Mononuclear cell (primary cell): ENCODE measurements around the gene ZNF618. TPM values are rescaled to one million over a fixed set of nuclear protein-coding genes. Genes with fewer than 3 reads are reported as not detected.

Experiments used
- H3K27me3 ChIP-seq: 2 replicates; pipeline ENCODE4 v1.6.0; 2011; ENCODE audit warnings: low read length, control low read depth; ENCODE audit not compliant: insufficient read depth
- H3K4me1 ChIP-seq: 2 replicates; pipeline ENCODE4 v1.5.1; 2011; ENCODE audit warnings: mild to moderate bottlenecking, low read length, control low read depth; ENCODE audit not compliant: insufficient read depth
- H3K4me3 ChIP-seq: 2 replicates; pipeline ENCODE4 v1.5.1; 2011; ENCODE audit warnings: mild to moderate bottlenecking, low read length, moderate library complexity
- H3K9me3 ChIP-seq: 2 replicates; pipeline ENCODE4 v1.5.1; 2011; ENCODE audit warnings: low read depth, mild to moderate bottlenecking, control low read depth, low read length
- total RNA-seq: library from RNA; depleted of rRNA; stranded (reverse); fragments of >200 nt; gene quantifications from one replicate; pipeline ENCODE4 v1.2.3, GENCODE V29; 2012

Gene ZNF618
- total RNA-seq, 1 donor: 0.94 TPM

GRCh38 chr9:114053246-114054005 lies 177.3 kb downstream of the ZNF618 start:
- Histone ChIP-seq H3K4me1 (no peaks in the 10 kb centered on the region), H3K4me3 (no peak overlapping the region), H3K27me3 (no peaks in the 10 kb centered on the region)

GRCh38 chr9:114054191-114054690 lies 178.1 kb downstream of the ZNF618 start:
- Histone ChIP-seq H3K4me3 (no peak overlapping the region), H3K9me3 (no peaks in the 10 kb centered on the region), H3K4me1 (no peaks in the 10 kb centered on the region), H3K27me3 (no peaks in the 10 kb centered on the region)

More at GRCh38 chr9:114053246-114054005, 177.3 kb downstream of the ZNF618 start:
- H3K9me3 ChIP-seq: no peaks in the 10 kb centered on the region

GRCh38 chr9:114055061-114055460 lies 179.0 kb downstream of the ZNF618 start:
- Histone ChIP-seq H3K4me3 (no peak overlapping the region), H3K27me3 (no peaks in the 10 kb centered on the region), H3K4me1 (no peaks in the 10 kb centered on the region), H3K9me3 (no peaks in the 10 kb centered on the region)

- H3K27me3 ChIP-seq: no peaks in the 10 kb centered on the region
- H3K4me1 ChIP-seq: no peaks in the 10 kb centered on the region
- no peak overlapping the region for H3K4me3 ChIP-seq
- H3K9me3 ChIP-seq: no peaks in the 10 kb centered on the region
Measured at GRCh38 chr9:114055894-114056293, 179.8 kb downstream of the ZNF618 start.

GRCh38 chr9:114056527-114056926 lies 180.4 kb downstream of the ZNF618 start:
- H3K4me3 ChIP-seq: no peak overlapping the region
- no peaks in the 10 kb centered on the region for H3K27me3 ChIP-seq
- H3K9me3 ChIP-seq: no peaks in the 10 kb centered on the region
- H3K4me1 ChIP-seq: no peaks in the 10 kb centered on the region

- Histone ChIP-seq H3K4me3 (no peak overlapping the region), H3K4me1 (no peaks in the 10 kb centered on the region), H3K9me3 (no peaks in the 10 kb centered on the region), H3K27me3 (no peaks in the 10 kb centered on the region)
Measured at GRCh38 chr9:114057161-114057885, 181.2 kb downstream of the ZNF618 start.

GRCh38 chr9:114058688-114059046 lies 182.6 kb downstream of the ZNF618 start:
- H3K27me3 ChIP-seq: no peaks in the 10 kb centered on the region
- no peak overlapping the region for H3K4me3 ChIP-seq
- H3K4me1 ChIP-seq: no peaks in the 10 kb centered on the region
- H3K9me3 ChIP-seq: no peaks in the 10 kb centered on the region

- Histone ChIP-seq H3K4me1 (no peaks in the 10 kb centered on the region), H3K9me3 (no peaks in the 10 kb centered on the region), H3K4me3 (no peak overlapping the region), H3K27me3 (no peaks in the 10 kb centered on the region)
Measured at GRCh38 chr9:114059047-114059803, 183.1 kb downstream of the ZNF618 start.

- Histone ChIP-seq H3K9me3 (no peaks in the 10 kb centered on the region), H3K4me1 (no peaks in the 10 kb centered on the region), H3K4me3 (no peak overlapping the region), H3K27me3 (no peaks in the 10 kb centered on the region)
Measured at GRCh38 chr9:114060070-114060469, 184.0 kb downstream of the ZNF618 start.

- no peaks in the 10 kb centered on the region for H3K4me1 ChIP-seq
- H3K9me3 ChIP-seq: no peaks in the 10 kb centered on the region
- H3K27me3 ChIP-seq: no peaks in the 10 kb centered on the region
- H3K4me3 ChIP-seq: no peak overlapping the region
Measured at GRCh38 chr9:114060711-114061110, 184.6 kb downstream of the ZNF618 start.

GRCh38 chr9:114061292-114061691 lies 185.2 kb downstream of the ZNF618 start:
- H3K9me3 ChIP-seq: no peaks in the 10 kb centered on the region
- H3K4me1 ChIP-seq: no peaks in the 10 kb centered on the region
- H3K27me3 ChIP-seq: no peaks in the 10 kb centered on the region
- H3K4me3 ChIP-seq: no peak overlapping the region

- Histone ChIP-seq H3K9me3 (no peaks in the 10 kb centered on the region), H3K4me1 (no peaks in the 10 kb centered on the region), H3K4me3 (no peak overlapping the region), H3K27me3 (no peaks in the 10 kb centered on the region)
Measured at GRCh38 chr9:114061830-114062474, 185.8 kb downstream of the ZNF618 start.

GRCh38 chr9:114065304-114065703 lies 189.2 kb downstream of the ZNF618 start:
- Histone ChIP-seq H3K9me3 (no peaks in the 10 kb centered on the region), H3K4me1 (no peaks in the 10 kb centered on the region), H3K4me3 (no peak overlapping the region), H3K27me3 (no peaks in the 10 kb centered on the region)

- Histone ChIP-seq H3K27me3 (no peaks in the 10 kb centered on the region), H3K4me1 (no peaks in the 10 kb centered on the region), H3K9me3 (no peaks in the 10 kb centered on the region), H3K4me3 (no peak overlapping the region)
Measured at GRCh38 chr9:114069476-114070187, 193.5 kb downstream of the ZNF618 start.
